Osteoblast (primary cell): ENCODE results near the gene FGD5. TPM values are rescaled to one million over a fixed set of nuclear protein-coding genes. Genes with fewer than 3 reads are reported as not detected.

Experiments used
- DNase-seq: peaks from one replicate; pipeline ENCODE4 v3.0.0; 2011; ENCODE audit warnings: low spot score, mixed read lengths; ENCODE audit not compliant: insufficient read length; ENCODE audit errors: missing footprints
- H2AFZ ChIP-seq: 2 replicates; pipeline ENCODE4 v1.6.0; 2011; ENCODE audit warnings: mild to moderate bottlenecking, low read length
- H3K27ac ChIP-seq: 2 replicates; pipeline ENCODE4 v1.5.1; 2011; ENCODE audit warnings: mild to moderate bottlenecking, low read depth, low read length, moderate library complexity
- H3K27me3 ChIP-seq: 2 replicates; pipeline ENCODE4 v1.6.0; 2012; ENCODE audit warnings: mild to moderate bottlenecking, control low read depth, inconsistent platforms, low read length, moderate library complexity; ENCODE audit not compliant: insufficient read depth
- H3K36me3 ChIP-seq: 2 replicates; pipeline ENCODE4 v1.5.1; 2011; ENCODE audit warnings: mild to moderate bottlenecking, low read length, control low read depth, moderate library complexity; ENCODE audit not compliant: insufficient read depth
- H3K4me1 ChIP-seq: 2 replicates; pipeline ENCODE4 v1.5.1; 2011; ENCODE audit warnings: mild to moderate bottlenecking, low read length, control low read depth, moderate library complexity; ENCODE audit not compliant: insufficient read depth
- H3K4me2 ChIP-seq: 2 replicates; pipeline ENCODE4 v1.6.0; 2011; ENCODE audit warnings: mild to moderate bottlenecking, low read length; ENCODE audit not compliant: insufficient read depth
- H3K4me3 ChIP-seq: fragments of 200-600 bp; sonication (generic); 3 replicates; pipeline ENCODE4 v1.5.1; 2012; ENCODE audit warnings: mild to moderate bottlenecking, low read length, inconsistent platforms; ENCODE audit not compliant: insufficient read depth
- H3K79me2 ChIP-seq: 2 replicates; pipeline ENCODE4 v1.6.0; 2012; ENCODE audit warnings: mild to moderate bottlenecking, low read length, control low read depth, inconsistent platforms; ENCODE audit not compliant: insufficient read depth
- H3K9me3 ChIP-seq: 2 replicates; pipeline ENCODE4 v1.5.1; 2011; ENCODE audit warnings: low read depth, low read length, control low read depth
- H4K20me1 ChIP-seq: 2 replicates; pipeline ENCODE4 v1.6.0; 2012; ENCODE audit warnings: mild to moderate bottlenecking, low read length, control low read depth; ENCODE audit not compliant: insufficient read depth
- CTCF ChIP-seq: IDR thresholded peaks from 2 replicates; pipeline ENCODE4 v1.5.1; 2011; ENCODE audit warnings: mild to moderate bottlenecking, low read depth, low read length, moderate library complexity; ENCODE audit errors: extremely low read depth
- total RNA-seq: library from RNA; depleted of rRNA; stranded (reverse); fragments of >200 nt; gene quantifications from 2 replicates; pipeline ENCODE4 v1.2.3, GENCODE V29; 2012

The FGD5 gene
- total RNA-seq, 1 donor, result under 0.01 TPM

- Histone ChIP-seq H3K27me3 (peaks cover 10% of the 10 kb centered on the region), H3K4me2 (no peak overlapping the region), H4K20me1 (no peaks in the 10 kb centered on the region), H3K79me2 (no peaks in the 10 kb centered on the region), H3K36me3 (no peaks in the 10 kb centered on the region), H3K4me3 (no peak overlapping the region), H2AFZ (no peak overlapping the region), H3K9me3 (no peaks in the 10 kb centered on the region), H3K4me1 (no peaks in the 10 kb centered on the region), H3K27ac (no peak overlapping the region)
- no peak for TF ChIP-seq CTCF
- no peak for DNase-seq
These were observed 39.3 kb downstream of the FGD5 start for GRCh38 chr3:14858105-14858504.

- no peak overlapping the region for H3K4me3 ChIP-seq
- TF ChIP-seq CTCF, result no peak
- no peak overlapping the region for H2AFZ ChIP-seq
- H3K79me2 ChIP-seq, result no peaks in the 10 kb centered on the region
- H3K27me3 ChIP-seq, result peaks cover 12% of the 10 kb centered on the region
- H3K27ac ChIP-seq, result no peak overlapping the region
- no peaks in the 10 kb centered on the region for H3K4me1 ChIP-seq
- no peak overlapping the region for H3K4me2 ChIP-seq
- H4K20me1 ChIP-seq, result no peaks in the 10 kb centered on the region
- no peaks in the 10 kb centered on the region for H3K36me3 ChIP-seq
- H3K9me3 ChIP-seq, result no peaks in the 10 kb centered on the region
- DNase-seq, result no peak
These were observed 41.1 kb downstream of the FGD5 start for GRCh38 chr3:14859880-14860279.

- Histone ChIP-seq H3K79me2 (no peaks in the 10 kb centered on the region), H3K4me3 (no peak overlapping the region), H3K27ac (no peak overlapping the region), H4K20me1 (no peaks in the 10 kb centered on the region), H3K9me3 (no peaks in the 10 kb centered on the region), H3K4me1 (no peaks in the 10 kb centered on the region), H2AFZ (no peak overlapping the region), H3K4me2 (no peak overlapping the region), H3K27me3 (peaks cover 12% of the 10 kb centered on the region), H3K36me3 (no peaks in the 10 kb centered on the region)
- no peak for TF ChIP-seq CTCF
- no peak for DNase-seq
These were observed 42.3 kb downstream of the FGD5 start for GRCh38 chr3:14861031-14861430.

GRCh38 chr3:14861446-14862302 lies 42.9 kb downstream of the FGD5 start:
- DNase-seq, result no peak
- no peaks in the 10 kb centered on the region for H3K79me2 ChIP-seq
- no peaks in the 10 kb centered on the region for H3K36me3 ChIP-seq
- H3K4me1 ChIP-seq, result no peaks in the 10 kb centered on the region
- H4K20me1 ChIP-seq, result no peaks in the 10 kb centered on the region
- no peak overlapping the region for H3K27ac ChIP-seq
- H3K4me3 ChIP-seq, result no peak overlapping the region
- TF ChIP-seq CTCF, result no peak
- H3K4me2 ChIP-seq, result no peak overlapping the region
- H3K27me3 ChIP-seq, result peaks cover 12% of the 10 kb centered on the region
- no peaks in the 10 kb centered on the region for H3K9me3 ChIP-seq
- no peak overlapping the region for H2AFZ ChIP-seq
